Kidney glomerular epithelial cell (primary cell): ENCODE measurements around the gene CFAP61.
"Not testable (repeated sequence)": the region's sequence is repeated elsewhere in the genome, so short reads cannot be mapped to it uniquely, and the experiment has no call there.

Experiments
- DNase-seq: peaks from one replicate; lab custom pipeline; 2025; lab: John Stamatoyannopoulos, UW

Gene CFAP61

GRCh38 chr20:20233041-20233514 is 180.7 kb downstream of the CFAP61 start:
- DNase-seq, result no peak

GRCh38 chr20:20235681-20236080 is 183.3 kb downstream of the CFAP61 start:
- DNase-seq, result no peak

GRCh38 chr20:20237093-20237959 is 185.0 kb downstream of the CFAP61 start:
- peak; percentile 14 for DNase-seq

GRCh38 chr20:20241976-20242375 is 189.6 kb downstream of the CFAP61 start:
- no peak for DNase-seq

GRCh38 chr20:20244384-20244783 is 192.1 kb downstream of the CFAP61 start:
- DNase-seq, result not testable (repeated sequence)

GRCh38 chr20:20246996-20247633 is 194.8 kb downstream of the CFAP61 start:
- no peak for DNase-seq

GRCh38 chr20:20248620-20249200 is 196.4 kb downstream of the CFAP61 start:
- no peak for DNase-seq

GRCh38 chr20:20251317-20251716 is 199.0 kb downstream of the CFAP61 start:
- DNase-seq, result no peak

GRCh38 chr20:20251836-20252235 is 199.5 kb downstream of the CFAP61 start:
- no peak for DNase-seq

GRCh38 chr20:20253039-20253743 is 200.9 kb downstream of the CFAP61 start:
- DNase-seq, result no peak

GRCh38 chr20:20253744-20254330 is 201.5 kb downstream of the CFAP61 start:
- no peak for DNase-seq

- no peak for DNase-seq
Observed at GRCh38 chr20:20255099-20255498, 202.8 kb downstream of the CFAP61 start.

GRCh38 chr20:20259533-20259932 is 207.2 kb downstream of the CFAP61 start:
- no peak for DNase-seq

- DNase-seq, result no peak
Observed at GRCh38 chr20:20261159-20261558, 208.8 kb downstream of the CFAP61 start.

GRCh38 chr20:20265210-20265609 is 212.9 kb downstream of the CFAP61 start:
- DNase-seq, result no peak

GRCh38 chr20:20266552-20266951 is 214.2 kb downstream of the CFAP61 start:
- DNase-seq, result no peak

- no peak for DNase-seq
Observed at GRCh38 chr20:20267685-20268370, 215.5 kb downstream of the CFAP61 start.

GRCh38 chr20:20271271-20271670 is 218.9 kb downstream of the CFAP61 start:
- DNase-seq, result no peak

- DNase-seq, result no peak
Observed at GRCh38 chr20:20272686-20273085, 220.4 kb downstream of the CFAP61 start.

- peak; percentile 30 for DNase-seq
Observed at GRCh38 chr20:20273286-20273685, 221.0 kb downstream of the CFAP61 start.

- no peak for DNase-seq
Observed at GRCh38 chr20:20274821-20275220, 222.5 kb downstream of the CFAP61 start.
